COLO668 (cell line): ENCODE measurements around the gene PAK5.
"Not testable (repeated sequence)": the region's sequence is repeated elsewhere in the genome, so short reads cannot be mapped to it uniquely, and the experiment has no call there.

ENCODE experiments used
- DNase-seq: peaks from one replicate; lab custom pipeline; 2025; ENCODE audit not compliant: unreplicated experiment; lab: John Stamatoyannopoulos, UW

The PAK5 gene

DNA sequence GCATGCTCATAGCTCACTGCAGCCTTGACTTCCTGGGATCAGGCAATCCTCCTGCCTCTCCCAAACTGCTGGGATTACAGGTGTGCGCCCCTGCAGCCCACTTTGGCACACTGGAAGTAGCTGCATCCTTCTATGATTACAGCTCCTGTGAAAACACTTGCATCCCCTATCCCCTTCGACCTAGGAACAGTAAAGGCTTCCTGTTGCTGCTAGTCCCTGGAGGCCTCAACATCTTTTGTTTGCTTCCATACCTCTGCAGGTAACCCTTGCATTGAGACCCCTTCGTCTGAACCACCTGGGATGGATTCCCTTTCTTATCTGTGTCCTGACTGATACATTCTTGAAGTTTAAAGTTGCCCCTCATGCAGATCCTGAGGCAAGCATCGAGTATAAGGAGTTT lies 152.4 kb downstream of the PAK5 start:
- DNase-seq = no peak

- DNase-seq = no peak
Measured at GRCh38 chr20:9686001-9686400, 152.9 kb downstream of the PAK5 start.

DNA sequence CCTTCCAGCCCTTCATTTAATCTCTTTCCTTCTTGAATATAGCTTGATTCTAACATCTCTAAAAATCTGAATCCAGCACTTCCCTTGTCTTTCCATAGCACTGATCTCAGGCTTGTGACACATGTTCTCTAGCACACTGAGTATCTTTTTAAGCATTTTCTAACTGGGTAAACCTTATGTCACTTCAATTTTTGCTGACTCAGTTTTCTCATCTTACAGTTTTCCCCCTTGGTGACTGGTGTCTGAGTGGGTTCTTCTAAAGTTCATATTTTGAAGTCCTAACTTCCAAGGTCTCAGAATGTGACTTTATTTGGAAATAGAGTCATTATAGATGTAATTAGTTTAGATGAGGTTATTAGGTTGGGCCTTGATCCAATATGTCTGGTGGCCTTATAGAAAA lies 153.9 kb downstream of the PAK5 start:
- DNase-seq = no peak

GRCh38 chr20:9677100-9677623 lies 161.7 kb downstream of the PAK5 start:
- DNase-seq = no peak

DNA sequence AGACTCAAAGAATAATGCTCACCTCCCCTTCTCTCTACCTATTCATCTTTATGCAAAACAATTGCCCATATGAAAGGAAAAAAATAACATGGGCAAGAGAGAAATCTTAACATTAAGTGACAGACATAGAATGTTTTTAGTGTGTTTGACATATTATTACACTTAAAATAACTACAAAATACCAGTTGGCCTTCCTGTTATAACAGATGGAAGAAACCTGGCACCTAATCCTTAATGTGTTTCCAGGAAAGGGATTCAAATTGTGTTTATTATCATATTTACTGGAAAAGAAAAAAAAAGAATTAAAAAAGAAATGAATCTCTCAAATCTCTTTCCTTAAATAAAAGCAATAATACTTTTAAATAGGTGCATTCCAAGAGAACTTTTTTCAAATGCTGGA lies 165.9 kb downstream of the PAK5 start:
- no peak for DNase-seq

DNA sequence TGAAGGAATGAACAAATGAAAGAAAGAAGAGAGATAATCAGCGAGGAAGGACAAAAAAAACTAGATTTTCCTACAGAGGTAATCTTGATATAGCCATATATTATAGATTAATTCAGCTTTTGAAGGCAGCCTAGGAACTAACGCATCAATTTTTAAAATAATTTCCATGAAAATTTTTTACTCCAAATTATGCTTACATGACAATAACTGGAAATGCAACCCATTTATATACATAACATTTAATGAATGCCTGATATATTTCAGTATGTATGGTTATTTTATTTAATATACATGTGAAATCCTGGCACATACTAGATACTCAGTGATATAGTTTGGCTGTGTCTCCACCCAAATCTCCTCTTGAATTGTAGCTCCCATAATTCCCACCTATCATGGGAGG lies 166.8 kb downstream of the PAK5 start:
- no peak for DNase-seq

DNA sequence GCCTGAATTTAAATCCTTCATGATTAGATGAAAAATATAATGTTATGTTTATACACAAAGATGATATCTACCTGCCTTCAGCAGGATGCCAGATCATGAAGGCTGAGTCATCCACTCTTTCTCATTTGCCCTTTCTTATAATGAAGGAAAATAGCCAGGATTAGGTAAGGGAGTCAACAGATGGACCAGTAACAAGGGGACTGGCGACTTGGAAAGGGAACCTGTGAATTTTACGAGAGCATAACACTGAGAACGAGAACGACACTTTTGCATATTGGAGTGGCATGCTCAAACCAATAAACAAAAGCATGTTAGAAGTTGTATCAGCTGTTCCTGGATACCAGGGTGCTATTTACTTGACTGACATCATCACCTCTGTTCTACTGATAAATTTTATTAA lies 170.5 kb downstream of the PAK5 start:
- no peak for DNase-seq

- no peak for DNase-seq
Measured at GRCh38 chr20:9663423-9663822, 175.5 kb downstream of the PAK5 start.

GRCh38 chr20:9660236-9660868 lies 178.5 kb downstream of the PAK5 start:
- no peak for DNase-seq

DNA sequence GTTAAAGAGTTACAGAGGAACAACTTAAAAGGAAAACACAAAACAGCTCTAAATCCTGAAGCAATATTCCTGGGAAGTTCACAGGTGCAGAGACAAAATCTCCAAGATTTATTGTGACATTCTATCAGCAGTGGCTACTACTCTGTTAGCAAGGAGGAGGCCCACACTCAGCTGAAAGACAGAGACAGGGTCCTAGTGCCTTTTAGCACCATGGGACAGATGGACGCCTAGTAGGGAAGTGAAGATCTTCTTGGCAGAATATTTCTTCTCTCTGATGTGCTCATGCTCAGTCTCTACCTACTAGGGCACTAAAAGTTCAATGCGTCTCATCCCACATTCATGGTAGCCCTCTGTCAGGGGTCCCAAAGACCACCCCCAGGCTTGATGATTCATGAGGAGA lies 191.1 kb downstream of the PAK5 start:
- no peak for DNase-seq

DNA sequence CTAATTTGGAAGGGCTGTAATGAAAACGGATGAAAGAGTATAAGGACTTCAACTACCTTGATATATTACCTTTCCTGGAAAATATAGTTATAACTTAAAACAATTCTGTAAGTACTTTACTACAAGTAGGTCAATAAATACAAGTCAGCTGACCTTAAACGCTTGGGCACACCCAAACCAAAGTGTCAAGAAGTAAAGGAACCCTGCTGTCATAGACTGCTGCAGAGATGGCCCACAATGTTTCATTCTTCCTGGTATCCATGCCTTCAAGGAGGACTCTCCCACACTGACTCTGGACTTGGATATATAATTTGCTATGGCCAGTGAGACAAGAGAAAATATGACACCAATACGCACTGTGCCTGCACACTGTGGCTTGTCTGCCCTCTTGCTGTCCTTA lies 192.5 kb downstream of the PAK5 start:
- no peak for DNase-seq

DNA sequence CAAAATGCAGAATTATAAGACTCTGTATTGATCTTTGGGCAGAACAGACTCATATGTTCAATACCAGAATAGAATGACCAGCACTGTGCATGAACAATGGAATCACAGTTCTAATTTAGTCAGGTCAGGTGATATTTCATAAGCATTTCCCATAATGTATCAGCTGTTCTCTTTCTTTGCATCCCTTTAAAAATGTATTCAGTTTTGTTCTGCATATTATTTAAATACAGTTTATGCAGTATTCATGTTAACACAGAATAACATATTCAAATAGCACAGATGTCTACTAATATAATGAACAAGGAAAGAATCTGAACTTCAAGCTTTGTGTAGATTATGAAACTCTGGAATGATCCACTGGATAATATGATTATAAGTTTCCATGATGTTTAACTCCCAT lies 196.0 kb downstream of the PAK5 start:
- no peak for DNase-seq

- DNase-seq = not testable (repeated sequence)
Measured at GRCh38 chr20:9641499-9642000, 197.3 kb downstream of the PAK5 start.

DNA sequence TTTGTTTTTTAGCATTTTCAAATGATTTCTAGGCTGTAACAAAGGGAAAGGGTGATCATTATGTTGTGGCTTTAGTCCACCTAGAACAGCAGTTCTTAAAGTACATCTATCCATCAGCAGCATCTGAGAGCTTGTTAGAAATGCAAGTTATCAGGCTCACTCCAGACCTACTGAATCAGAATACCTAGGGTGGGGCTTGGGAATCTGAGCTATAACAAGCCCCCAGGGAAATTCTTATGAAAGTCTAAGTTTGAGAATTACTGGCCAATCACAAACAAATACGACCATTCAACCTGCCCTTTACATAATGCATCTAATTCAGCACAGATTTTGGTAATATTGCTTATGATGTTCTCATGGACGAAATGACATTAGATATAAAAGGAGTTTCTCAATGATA lies 201.0 kb downstream of the PAK5 start:
- DNase-seq = no peak

- no peak for DNase-seq
Measured at GRCh38 chr20:9635750-9636149, 203.1 kb downstream of the PAK5 start.

DNA sequence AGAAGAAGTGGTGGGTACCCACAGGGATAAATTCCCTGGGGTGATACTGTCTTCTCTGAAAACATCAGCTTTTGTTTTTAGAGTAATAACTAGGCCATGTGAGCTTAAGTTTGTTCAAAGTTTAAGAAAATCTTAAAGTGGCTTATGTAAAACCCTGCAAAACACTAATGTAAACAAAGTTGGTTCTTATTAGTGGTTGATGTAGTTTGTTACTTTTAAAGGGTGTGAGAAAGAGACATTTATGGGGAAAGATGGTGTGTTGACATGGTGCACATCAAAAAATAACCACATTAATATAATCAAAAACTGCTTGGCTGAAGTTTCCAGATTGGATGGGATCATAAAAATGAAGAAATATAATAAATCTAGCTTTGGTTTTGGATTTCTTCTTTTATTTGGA lies 204.5 kb downstream of the PAK5 start:
- no peak for DNase-seq

DNA sequence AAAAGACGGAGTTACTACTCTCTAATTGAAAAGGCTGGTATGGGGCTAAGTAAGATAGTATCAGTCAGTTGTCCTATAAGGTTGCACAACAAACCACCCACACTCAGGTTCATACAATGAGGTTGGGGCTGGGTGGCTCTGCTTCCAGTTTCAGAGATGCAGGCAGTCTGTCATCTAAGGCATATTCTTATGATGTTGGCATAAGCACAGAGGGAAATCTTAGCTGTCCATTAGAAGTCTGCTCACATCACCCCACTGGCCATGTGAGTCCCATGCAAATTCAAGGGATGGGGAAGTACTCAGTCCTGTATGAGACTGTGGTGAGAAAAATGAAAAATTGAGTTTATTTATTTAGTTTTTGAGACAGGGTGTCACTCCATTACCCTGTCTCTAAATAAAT lies 205.9 kb downstream of the PAK5 start:
- no peak for DNase-seq

DNA sequence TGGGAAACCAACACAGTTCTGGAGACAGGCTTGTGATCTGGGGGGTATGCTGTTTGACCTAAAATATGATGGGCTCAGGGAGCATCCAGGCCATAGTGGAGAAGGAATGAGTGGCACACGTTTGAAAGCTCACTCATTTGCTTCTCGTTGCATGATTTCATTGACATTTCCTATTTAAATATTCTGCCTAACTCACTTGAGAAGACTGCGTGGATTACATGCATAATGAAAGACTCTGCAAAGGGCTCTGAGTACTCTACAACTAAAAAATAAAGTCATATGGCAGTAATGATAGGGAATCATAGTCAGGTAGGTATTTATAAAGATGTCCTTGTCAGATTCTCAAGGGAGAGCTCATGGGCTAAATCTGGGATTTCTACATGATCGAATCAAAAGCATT lies 206.6 kb downstream of the PAK5 start:
- DNase-seq = no peak

DNA sequence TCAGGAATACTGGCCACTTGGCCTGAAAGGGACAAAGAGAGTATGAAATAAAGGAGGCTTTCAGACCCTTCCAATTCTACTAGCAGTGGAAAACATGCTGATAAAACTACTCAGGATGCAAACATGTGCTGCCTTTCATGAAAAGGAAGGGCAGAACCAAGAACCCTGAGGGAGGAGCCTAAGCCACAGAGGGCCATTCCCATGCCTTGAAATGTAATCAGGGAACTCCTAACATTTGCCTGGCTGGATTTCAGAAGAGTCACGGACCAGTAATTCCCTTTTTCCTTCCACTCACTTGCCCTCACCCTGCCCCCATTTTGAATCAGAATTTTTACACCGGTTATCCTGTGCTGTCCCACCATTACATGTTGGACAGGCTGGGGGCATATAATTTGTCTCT lies 208.3 kb downstream of the PAK5 start:
- no peak for DNase-seq

GRCh38 chr20:9629831-9630230 lies 209.0 kb downstream of the PAK5 start:
- DNase-seq = no peak

GRCh38 chr20:9628589-9628988 lies 210.3 kb downstream of the PAK5 start:
- DNase-seq = no peak

- no peak for DNase-seq
Measured at GRCh38 chr20:9628141-9628540, 210.7 kb downstream of the PAK5 start.

DNA sequence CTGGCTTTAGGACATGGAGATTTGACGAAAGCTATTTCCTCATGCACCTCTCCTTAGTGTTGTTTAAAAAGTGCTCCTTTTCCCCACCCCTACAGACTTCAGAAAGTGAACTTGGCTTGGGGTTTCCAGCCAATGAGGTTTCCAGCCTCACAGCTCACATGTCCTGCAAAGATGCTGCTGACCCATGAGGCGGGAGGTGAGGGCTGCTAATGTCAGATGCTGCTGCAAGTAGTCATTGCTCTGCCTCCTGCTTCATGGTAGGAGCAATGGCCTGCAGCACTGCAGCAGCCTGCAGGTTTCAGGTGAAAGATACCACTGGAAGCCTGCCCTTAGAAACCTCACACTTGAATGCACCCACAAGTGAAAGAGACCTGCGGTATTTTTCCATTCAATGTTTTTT lies 211.7 kb downstream of the PAK5 start:
- DNase-seq = no peak
